DOHH2 (cell line): Measurements from ENCODE around the gene IGSF9.

Source experiments
- H3F3A ChIP-seq: fragments of 200-600 bp; sonication (generic), shearing (Covaris generic); 2 replicates; pipeline ENCODE4 v1.6.0; 2016; ENCODE audit warnings: antibody characterized with exemption, mild to moderate bottlenecking; ENCODE audit not compliant: control insufficient read depth, insufficient read depth
- H3K27ac ChIP-seq: fragments of 200-600 bp; sonication (generic); 2 replicates; pipeline ENCODE4 v1.5.1; 2014; ENCODE audit warnings: low read depth, mild to moderate bottlenecking, low read length, moderate library complexity
- H3K27me3 ChIP-seq: fragments of 200-600 bp; sonication (generic); 2 replicates; pipeline ENCODE4 v1.6.1; 2014; ENCODE audit warnings: mild to moderate bottlenecking, low read length, mixed read lengths; ENCODE audit not compliant: control insufficient read depth
- H3K36me3 ChIP-seq: fragments of 200-600 bp; sonication (generic); 2 replicates; pipeline ENCODE4 v1.6.1; 2014; ENCODE audit warnings: mild to moderate bottlenecking, low read length, moderate library complexity, mixed read lengths; ENCODE audit not compliant: control insufficient read depth
- H3K4me1 ChIP-seq: fragments of 200-600 bp; sonication (generic); 2 replicates; pipeline ENCODE4 v1.6.1; 2014; ENCODE audit warnings: mild to moderate bottlenecking, low read length, mixed read lengths; ENCODE audit not compliant: control insufficient read depth
- H3K4me2 ChIP-seq: fragments of 200-600 bp; sonication (generic); 2 replicates; pipeline ENCODE4 v1.6.0; 2014; ENCODE audit warnings: mild to moderate bottlenecking, low read length, moderate library complexity
- H3K4me3 ChIP-seq: fragments of 200-600 bp; sonication (generic); 2 replicates; pipeline ENCODE4 v1.5.1; 2014; ENCODE audit warnings: mild to moderate bottlenecking, low read length, mixed read lengths
- H3K79me2 ChIP-seq: fragments of 200-600 bp; sonication (generic); 2 replicates; pipeline ENCODE4 v1.6.1; 2014; ENCODE audit warnings: mild to moderate bottlenecking, low read length, mixed read lengths; ENCODE audit not compliant: control insufficient read depth
- H3K9me2 ChIP-seq: fragments of 200-600 bp; sonication (generic); replicated peaks from 2 replicates; pipeline ENCODE4 v1.6.1; 2014; ENCODE audit warnings: mild to moderate bottlenecking, low read length, mixed read lengths; ENCODE audit not compliant: control insufficient read depth
- H3K9me3 ChIP-seq: fragments of 200-600 bp; sonication (generic); 2 replicates; pipeline ENCODE4 v1.6.1; 2014; ENCODE audit warnings: antibody characterized with exemption, low read length, mixed read lengths; ENCODE audit not compliant: control insufficient read depth, insufficient read depth
- H4K20me1 ChIP-seq: fragments of 200-600 bp; sonication (generic); 2 replicates; pipeline ENCODE4 v1.6.0; 2014; ENCODE audit warnings: low read depth, mild to moderate bottlenecking, antibody characterized with exemption, low read length, moderate library complexity; ENCODE audit not compliant: control insufficient read depth, insufficient read depth
- CTCF ChIP-seq: fragments of 200-600 bp; sonication (generic); IDR thresholded peaks from one replicate; pipeline ENCODE4 v1.5.1; 2014; ENCODE audit warnings: antibody characterized with exemption, mild to moderate bottlenecking, low read depth, low read length; ENCODE audit not compliant: poor library complexity, severe bottlenecking
- EZH2phosphoT487 ChIP-seq: fragments of 200-600 bp; sonication (generic); IDR thresholded peaks from 2 replicates; pipeline ENCODE4 v1.6.1; 2017; ENCODE audit warnings: borderline replicate concordance, mild to moderate bottlenecking, antibody characterized with exemption, low read length, moderate library complexity, mixed read lengths

IGSF9 gene

GRCh38 chr1:159974350-159974965 lies 29.0 kb upstream of the IGSF9 start:
- no peaks in the 10 kb centered on the region for H3K9me2 ChIP-seq

GRCh38 chr1:159973350-159973940 lies 28.0 kb upstream of the IGSF9 start:
- Histone ChIP-seq H3K4me3 (no peak overlapping the region), H3F3A (no peaks in the 10 kb centered on the region), H3K4me2 (no peak overlapping the region), H3K36me3 (no peaks in the 10 kb centered on the region), H3K79me2 (no peaks in the 10 kb centered on the region), H3K27me3 (peaks cover 29% of the 10 kb centered on the region), H3K4me1 (no peaks in the 10 kb centered on the region), H3K9me2 (no peaks in the 10 kb centered on the region), H3K9me3 (no peaks in the 10 kb centered on the region), H3K27ac (no peak overlapping the region), H4K20me1 (no peaks in the 10 kb centered on the region)
- TF ChIP-seq CTCF, result no peak

More at GRCh38 chr1:159974350-159974965, 29.0 kb upstream of the IGSF9 start:
- TF ChIP-seq EZH2phosphoT487 (no peak), CTCF (no peak)
- peaks cover 38% of the 10 kb centered on the region for H3K27me3 ChIP-seq
- no peaks in the 10 kb centered on the region for H3K9me3 ChIP-seq
- H4K20me1 ChIP-seq, result no peaks in the 10 kb centered on the region
- H3K4me2 ChIP-seq, result no peak overlapping the region
- H3F3A ChIP-seq, result no peaks in the 10 kb centered on the region
- H3K27ac ChIP-seq, result no peak overlapping the region
- no peaks in the 10 kb centered on the region for H3K36me3 ChIP-seq
- H3K4me1 ChIP-seq, result no peaks in the 10 kb centered on the region
- no peaks in the 10 kb centered on the region for H3K79me2 ChIP-seq
- no peak overlapping the region for H3K4me3 ChIP-seq

- no peak for TF ChIP-seq EZH2phosphoT487
- TF ChIP-seq CTCF, result no peak
- Histone ChIP-seq H3K27me3 (peaks cover 30% of the 10 kb centered on the region), H4K20me1 (no peaks in the 10 kb centered on the region), H3K27ac (no peak overlapping the region), H3K4me3 (no peak overlapping the region), H3K9me3 (no peaks in the 10 kb centered on the region), H3K79me2 (no peaks in the 10 kb centered on the region), H3F3A (no peaks in the 10 kb centered on the region), H3K4me2 (no peak overlapping the region), H3K9me2 (no peaks in the 10 kb centered on the region), H3K4me1 (no peaks in the 10 kb centered on the region), H3K36me3 (no peaks in the 10 kb centered on the region)
These were observed 27.2 kb upstream of the IGSF9 start for GRCh38 chr1:159972443-159973205.
